Astrocyte (in vitro differentiated cells and primary cell): ENCODE data around the gene ZW10.

Source experiments
- EZH2 ChIP-seq: IDR thresholded peaks from 2 replicates; pipeline ENCODE4 v1.6.1; 2012; ENCODE audit warnings: mild to moderate bottlenecking, low read length, inconsistent platforms; ENCODE audit not compliant: insufficient read depth
- TF ChIP-seq, protein P1 (sequence below): IDR thresholded peaks from 2 replicates; pipeline ENCODE4 v1.5.1; 2011; ENCODE audit warnings: low read depth, mild to moderate bottlenecking, inconsistent platforms, low read length, moderate library complexity; ENCODE audit not compliant: insufficient read depth

DNA sequence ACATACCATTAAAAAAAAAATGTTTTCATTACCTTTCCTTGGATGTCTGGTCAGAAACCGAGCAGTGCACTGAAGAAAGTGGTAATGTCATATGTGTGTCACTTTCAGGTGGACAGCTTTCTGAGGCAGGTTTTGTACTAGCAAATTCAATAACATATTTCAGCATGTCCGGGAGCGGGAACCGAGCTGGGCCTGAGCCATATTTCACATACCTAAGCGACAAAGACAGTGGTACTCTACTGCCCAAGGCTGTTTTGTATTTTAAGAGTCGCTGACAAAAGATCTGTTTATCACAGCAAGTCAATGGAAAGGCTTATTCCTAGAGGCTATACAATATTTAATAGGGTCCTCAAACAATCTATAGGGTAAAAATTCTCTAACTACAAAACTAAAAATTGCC is 44.1 kb upstream of the ZW10 start:
- TF ChIP-seq, protein P1, sequence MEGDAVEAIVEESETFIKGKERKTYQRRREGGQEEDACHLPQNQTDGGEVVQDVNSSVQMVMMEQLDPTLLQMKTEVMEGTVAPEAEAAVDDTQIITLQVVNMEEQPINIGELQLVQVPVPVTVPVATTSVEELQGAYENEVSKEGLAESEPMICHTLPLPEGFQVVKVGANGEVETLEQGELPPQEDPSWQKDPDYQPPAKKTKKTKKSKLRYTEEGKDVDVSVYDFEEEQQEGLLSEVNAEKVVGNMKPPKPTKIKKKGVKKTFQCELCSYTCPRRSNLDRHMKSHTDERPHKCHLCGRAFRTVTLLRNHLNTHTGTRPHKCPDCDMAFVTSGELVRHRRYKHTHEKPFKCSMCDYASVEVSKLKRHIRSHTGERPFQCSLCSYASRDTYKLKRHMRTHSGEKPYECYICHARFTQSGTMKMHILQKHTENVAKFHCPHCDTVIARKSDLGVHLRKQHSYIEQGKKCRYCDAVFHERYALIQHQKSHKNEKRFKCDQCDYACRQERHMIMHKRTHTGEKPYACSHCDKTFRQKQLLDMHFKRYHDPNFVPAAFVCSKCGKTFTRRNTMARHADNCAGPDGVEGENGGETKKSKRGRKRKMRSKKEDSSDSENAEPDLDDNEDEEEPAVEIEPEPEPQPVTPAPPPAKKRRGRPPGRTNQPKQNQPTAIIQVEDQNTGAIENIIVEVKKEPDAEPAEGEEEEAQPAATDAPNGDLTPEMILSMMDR: no peak
- no peak for TF ChIP-seq EZH2
